ENCODE measurements around the gene IL20. TPM values are rescaled to one million over a fixed set of nuclear protein-coding genes. Genes with fewer than 3 reads are reported as not detected.

Gene IL20
- total and polyA plus RNA-seq, 4 donors = not detected

- DNase-seq (no peak), ATAC-seq (ENCODE audit: low FRiP score) (no peak)
- H3K9me3 ChIP-seq (ENCODE audit: control insufficient read depth, low read length) = peaks cover 1% of the 10 kb centered on the region
- no peaks in the 10 kb centered on the region for H3K27me3 ChIP-seq (ENCODE audit: control insufficient read depth in 1 of 2, insufficient read depth in 2 of 2, low read length in 1 of 2)
- intact Hi-C loops (cut with DNase I) = no loop called here
- no peak overlapping the region for H3K27ac ChIP-seq (ENCODE audit: low read depth in 1 of 2, low read length in 2 of 2)
- WGBS, 2 donors = 81% methylated on average over 1 of the region's 1 CpG
- no peaks in the 10 kb centered on the region for H3K4me1 ChIP-seq (ENCODE audit: control insufficient read depth in 1 of 2, insufficient read depth in 2 of 2, low read length in 2 of 2)
- H3K4me3 ChIP-seq (ENCODE audit: low read length in 2 of 2) = no peak overlapping the region
- H3K36me3 ChIP-seq (ENCODE audit: control insufficient read depth in 1 of 2, insufficient read depth in 2 of 2, low read length in 1 of 2) = no peaks in the 10 kb centered on the region
These were observed 26.0 kb downstream of the IL20 start for GRCh38 chr1:206891412-206891811.

GRCh38 chr1:206892351-206892984, 27.0 kb downstream of the IL20 start:
- intact Hi-C loops (cut with DNase I) = no loop called here
- no peak overlapping the region for H3K27ac ChIP-seq (ENCODE audit: low read depth in 1 of 2, low read length in 2 of 2)
- no peaks in the 10 kb centered on the region for H3K4me1 ChIP-seq (ENCODE audit: control insufficient read depth in 1 of 2, insufficient read depth in 2 of 2, low read length in 2 of 2)
- H3K4me3 ChIP-seq (ENCODE audit: low read length in 2 of 2) = no peak overlapping the region
- H3K9me3 ChIP-seq (ENCODE audit: control insufficient read depth, low read length) = peaks cover 1% of the 10 kb centered on the region
- 74 to 79% methylated on average over 3 of the region's 3 CpGs for WGBS, 2 donors
- H3K27me3 ChIP-seq (ENCODE audit: control insufficient read depth in 1 of 2, insufficient read depth in 2 of 2, low read length in 1 of 2) = no peaks in the 10 kb centered on the region
- no peaks in the 10 kb centered on the region for H3K36me3 ChIP-seq (ENCODE audit: control insufficient read depth in 1 of 2, insufficient read depth in 2 of 2, low read length in 1 of 2)
- ATAC-seq (ENCODE audit: low FRiP score) (no peak), DNase-seq (no peak)

DNA sequence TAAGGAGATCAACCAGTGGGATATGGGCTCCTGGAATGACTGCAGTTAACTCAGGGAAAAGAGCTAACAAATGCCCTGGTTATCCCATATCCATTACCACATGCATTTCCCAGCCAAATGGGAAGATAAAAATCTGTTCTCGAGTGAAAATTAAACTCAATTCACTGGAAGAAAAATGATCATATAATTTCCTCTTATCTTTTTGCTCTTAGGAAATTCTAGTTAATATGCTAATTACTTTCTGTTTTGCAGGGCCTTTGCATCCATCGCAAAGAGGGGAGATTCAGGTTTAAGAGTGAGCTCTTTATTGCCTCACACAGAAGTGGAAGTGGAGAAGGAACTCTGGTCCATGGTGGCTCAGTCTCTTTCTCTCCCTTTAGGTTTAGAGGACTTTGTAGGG, 28.0 kb downstream of the IL20 start:
- Histone ChIP-seq H3K4me3 (ENCODE audit: low read length in 2 of 2) (no peak overlapping the region), H3K27ac (ENCODE audit: low read depth in 1 of 2, low read length in 2 of 2) (no peak overlapping the region), H3K4me1 (ENCODE audit: control insufficient read depth in 1 of 2, insufficient read depth in 2 of 2, low read length in 2 of 2) (no peaks in the 10 kb centered on the region), H3K9me3 (ENCODE audit: control insufficient read depth, low read length) (no peaks in the 10 kb centered on the region), H3K36me3 (ENCODE audit: control insufficient read depth in 1 of 2, insufficient read depth in 2 of 2, low read length in 1 of 2) (no peaks in the 10 kb centered on the region), H3K27me3 (ENCODE audit: control insufficient read depth in 1 of 2, insufficient read depth in 2 of 2, low read length in 1 of 2) (no peaks in the 10 kb centered on the region)
- intact Hi-C loops (cut with DNase I) = no loop called here
- DNase-seq (no peak), ATAC-seq (ENCODE audit: low FRiP score) (no peak)
- 72 to 73% methylated on average over 2 of the region's 2 CpGs for WGBS, 2 donors

GRCh38 chr1:206895325-206895724, 29.9 kb downstream of the IL20 start:
- intact Hi-C loops (cut with DNase I) = no loop called here

GRCh38 chr1:206895837-206896242, 30.4 kb downstream of the IL20 start:
- no peak for ATAC-seq (ENCODE audit: low FRiP score)
- 36 to 45% methylated on average over 3 of the region's 3 CpGs for WGBS, 2 donors
- H3K27me3 ChIP-seq (ENCODE audit: control insufficient read depth in 1 of 2, insufficient read depth in 2 of 2, low read length in 1 of 2) = no peaks in the 10 kb centered on the region

More at GRCh38 chr1:206895325-206895724, 29.9 kb downstream of the IL20 start:
- no peaks in the 10 kb centered on the region for H3K9me3 ChIP-seq (ENCODE audit: control insufficient read depth, low read length)
- H3K27ac ChIP-seq (ENCODE audit: low read depth in 1 of 2, low read length in 2 of 2) = no peak overlapping the region
- no peaks in the 10 kb centered on the region for H3K36me3 ChIP-seq (ENCODE audit: control insufficient read depth in 1 of 2, insufficient read depth in 2 of 2, low read length in 1 of 2)
- no peaks in the 10 kb centered on the region for H3K27me3 ChIP-seq (ENCODE audit: control insufficient read depth in 1 of 2, insufficient read depth in 2 of 2, low read length in 1 of 2)
- 81% methylated on average over 3 of the region's 3 CpGs for WGBS, 2 donors
- DNase-seq = no peak
- H3K4me3 ChIP-seq (ENCODE audit: low read length in 2 of 2) = no peak overlapping the region
- H3K4me1 ChIP-seq (ENCODE audit: control insufficient read depth in 1 of 2, insufficient read depth in 2 of 2, low read length in 2 of 2) = no peaks in the 10 kb centered on the region
- no peak for ATAC-seq (ENCODE audit: low FRiP score)

DNA sequence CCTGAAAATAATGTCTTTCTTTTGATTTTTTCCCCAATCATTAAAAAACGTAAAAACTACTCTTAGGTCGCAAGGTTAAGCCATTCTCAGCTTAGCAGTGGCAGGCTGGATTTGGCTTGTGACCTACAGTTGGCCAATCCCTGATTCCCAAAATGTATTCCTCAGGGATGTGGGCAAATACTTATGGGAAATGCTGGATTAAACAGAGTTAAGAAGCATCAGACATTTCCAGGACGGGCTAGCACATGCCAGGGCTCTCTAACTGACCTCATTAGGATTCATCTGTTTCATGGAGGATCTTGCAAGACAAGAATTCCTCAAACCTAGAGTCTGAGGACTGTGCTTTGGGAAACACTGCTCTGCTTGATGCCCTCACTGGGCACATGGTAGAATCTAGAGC, 30.8 kb downstream of the IL20 start:
- Histone ChIP-seq H3K4me3 (ENCODE audit: low read length in 2 of 2) (no peak overlapping the region), H3K4me1 (ENCODE audit: control insufficient read depth in 1 of 2, insufficient read depth in 2 of 2, low read length in 2 of 2) (no peaks in the 10 kb centered on the region), H3K9me3 (ENCODE audit: control insufficient read depth, low read length) (no peaks in the 10 kb centered on the region), H3K36me3 (ENCODE audit: control insufficient read depth in 1 of 2, insufficient read depth in 2 of 2, low read length in 1 of 2) (no peaks in the 10 kb centered on the region), H3K27me3 (ENCODE audit: control insufficient read depth in 1 of 2, insufficient read depth in 2 of 2, low read length in 1 of 2) (no peaks in the 10 kb centered on the region), H3K27ac (ENCODE audit: low read depth in 1 of 2, low read length in 2 of 2) (no peak overlapping the region)
- intact Hi-C loops (cut with DNase I) = no loop called here
- 71 to 75% methylated on average over 3 of the region's 3 CpGs for WGBS, 2 donors
- DNase-seq (no peak), ATAC-seq (ENCODE audit: low FRiP score) (no peak)

More at GRCh38 chr1:206895837-206896242, 30.4 kb downstream of the IL20 start:
- H3K27ac ChIP-seq (ENCODE audit: low read depth in 1 of 2, low read length in 2 of 2) = no peak overlapping the region
- no peak overlapping the region for H3K4me3 ChIP-seq (ENCODE audit: low read length in 2 of 2)
- H3K36me3 ChIP-seq (ENCODE audit: control insufficient read depth in 1 of 2, insufficient read depth in 2 of 2, low read length in 1 of 2) = no peaks in the 10 kb centered on the region
- no peaks in the 10 kb centered on the region for H3K9me3 ChIP-seq (ENCODE audit: control insufficient read depth, low read length)
- H3K4me1 ChIP-seq (ENCODE audit: control insufficient read depth in 1 of 2, insufficient read depth in 2 of 2, low read length in 2 of 2) = no peaks in the 10 kb centered on the region
- no peak for DNase-seq
- intact Hi-C loops (cut with DNase I) = no loop called here

DNA sequence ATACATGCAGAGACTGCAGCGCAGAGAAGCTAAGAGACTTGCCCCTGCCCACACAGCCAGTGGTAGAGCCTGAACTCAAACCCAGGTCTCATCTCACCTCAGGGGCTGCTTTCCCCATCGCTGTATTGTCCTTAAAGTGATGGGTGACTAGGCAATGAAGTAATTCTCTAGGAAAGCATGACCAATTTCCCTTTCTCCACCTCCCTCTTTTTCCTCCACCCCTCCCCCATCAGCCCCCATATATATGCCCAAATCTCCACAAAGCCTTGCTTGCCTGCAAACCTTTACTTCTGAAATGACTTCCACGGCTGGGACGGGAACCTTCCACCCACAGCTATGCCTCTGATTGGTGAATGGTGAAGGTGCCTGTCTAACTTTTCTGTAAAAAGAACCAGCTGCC, 31.8 kb downstream of the IL20 start, which contains the start of gene IL24:
Gene IL24, plus strand, starts transcription at position 269 of the 400 bp plus-strand sequence. CDS start 390 bp downstream, outside the sequence.
- no peak within 1 kb of the TSS for H3K27ac ChIP-seq (ENCODE audit: low read depth in 1 of 2, low read length in 2 of 2)
- ATAC-seq (ENCODE audit: low FRiP score) (no peak), DNase-seq (no peak)
- intact Hi-C loops (cut with DNase I) = no loop called here
- H3K27me3 ChIP-seq (ENCODE audit: control insufficient read depth in 1 of 2, insufficient read depth in 2 of 2, low read length in 1 of 2) = no peaks in the 10 kb centered on the region
- H3K9me3 ChIP-seq (ENCODE audit: control insufficient read depth, low read length) = no peaks in the 10 kb centered on the region
- no peaks in the 10 kb centered on the region for H3K36me3 ChIP-seq (ENCODE audit: control insufficient read depth in 1 of 2, insufficient read depth in 2 of 2, low read length in 1 of 2)
- no peaks in the 10 kb centered on the region for H3K4me1 ChIP-seq (ENCODE audit: control insufficient read depth in 1 of 2, insufficient read depth in 2 of 2, low read length in 2 of 2)
- H3K4me3 ChIP-seq (ENCODE audit: low read length in 2 of 2) = no peak within 1 kb of the TSS
- 65 to 67% methylated on average over 4 of the region's 4 CpGs for WGBS, 2 donors

DNA sequence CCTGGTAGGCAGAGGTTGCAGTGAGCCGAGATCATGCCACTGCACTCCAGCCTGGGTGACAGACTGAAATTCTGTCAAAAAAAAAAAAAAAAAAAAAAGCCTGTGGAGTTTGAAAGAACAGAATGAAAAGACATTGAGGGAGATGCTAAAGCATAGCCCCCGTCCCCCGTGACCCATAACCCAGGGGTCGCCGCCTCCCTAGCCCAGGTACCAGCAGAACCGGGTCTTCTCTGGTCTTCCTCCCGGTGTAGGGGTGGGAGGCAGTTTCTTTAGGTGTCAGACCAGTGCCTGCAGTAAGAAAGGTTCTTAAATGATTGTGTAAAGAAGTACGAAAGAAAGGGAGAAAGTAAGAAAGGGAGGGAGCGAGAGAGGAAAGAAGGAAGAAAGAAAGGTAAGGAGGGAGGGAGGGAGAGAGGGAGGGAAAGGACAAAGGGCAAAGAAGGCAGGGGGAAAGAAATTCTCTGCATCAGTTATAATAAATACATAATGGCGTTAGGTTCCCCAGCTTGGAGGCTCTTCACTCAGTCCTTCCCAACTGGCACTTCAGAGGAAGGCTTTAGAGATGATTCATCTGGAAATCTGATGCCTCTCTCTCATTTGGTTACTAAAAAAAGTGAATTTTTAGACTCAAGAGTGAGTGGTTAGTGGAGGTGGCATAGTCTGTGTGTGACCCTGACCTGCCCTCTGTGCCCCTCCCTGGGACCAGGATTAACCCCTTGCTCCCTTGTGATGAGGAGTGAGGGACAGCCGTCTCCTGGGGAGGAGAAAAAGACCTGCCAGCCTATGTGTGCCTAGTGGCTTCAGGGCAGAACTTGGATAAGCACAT, 32.9 kb downstream of the IL20 start:
- DNase-seq = no peak
- H3K9me3 ChIP-seq (ENCODE audit: control insufficient read depth, low read length) = peaks cover 1% of the 10 kb centered on the region
- H3K4me3 ChIP-seq (ENCODE audit: low read length in 2 of 2) = no peak overlapping the region
- H3K36me3 ChIP-seq (ENCODE audit: control insufficient read depth in 1 of 2, insufficient read depth in 2 of 2, low read length in 1 of 2) = no peaks in the 10 kb centered on the region
- intact Hi-C loops (cut with DNase I) = no loop called here
- H3K4me1 ChIP-seq (ENCODE audit: control insufficient read depth in 1 of 2, insufficient read depth in 2 of 2, low read length in 2 of 2) = no peaks in the 10 kb centered on the region
- H3K27me3 ChIP-seq (ENCODE audit: control insufficient read depth in 1 of 2, insufficient read depth in 2 of 2, low read length in 1 of 2) = no peaks in the 10 kb centered on the region
- H3K27ac ChIP-seq (ENCODE audit: low read depth in 1 of 2, low read length in 2 of 2) = no peak overlapping the region
- no peak for ATAC-seq (ENCODE audit: low FRiP score)
- 65 to 70% methylated on average over 11 of the region's 11 CpGs for WGBS, 2 donors

Data from aorta (tissue), 5 donors.